IMR-90 (cell line): ENCODE data around the gene HDAC9. TPM values are rescaled to one million over a fixed set of nuclear protein-coding genes. Genes with fewer than 3 reads are reported as not detected.

ENCODE experiments used
- ATAC-seq: fragments of 200-7000 bp; cut with Tn5 transposase; 2 replicates; pipeline ENCODE4 v1.9.1; 2020; ENCODE audit warnings: low read depth, mild to moderate bottlenecking, moderate library complexity
- BruUV-seq: library from RNA; stranded (reverse); fragments of 400-500 nt; replicated peaks from 2 replicates; lab custom pipeline; 2021; lab: Mats Ljungman, UMichigan
- CTCF ChIA-PET: fragments of 300-600 bp; formaldehyde crosslinking; extraction: SDS; loops from one replicate; lab custom pipeline; 2021; ENCODE audit warnings: antibody characterized with exemption; lab: Yijun Ruan, JAX
- POLR2A ChIA-PET: fragments of 300-600 bp; sonication (Branson Sonifier 250); formaldehyde crosslinking; loops from one replicate; lab custom pipeline; 2022; ENCODE audit warnings: antibody characterized with exemption; ENCODE audit not compliant: unreplicated experiment; lab: Charles Lee
- DNase-seq: peaks from one replicate; pipeline ENCODE4 v3.0.0; 2013
- H2AFZ ChIP-seq: replicated peaks from 2 replicates; pipeline ENCODE3; 2013; ENCODE audit warnings: low read length, mild to moderate bottlenecking; ENCODE audit not compliant: poor library complexity
- H2AK5ac ChIP-seq: 2 replicates; pipeline ENCODE4 v1.6.1; 2013; ENCODE audit warnings: low read depth, low read length, inconsistent platforms
- H2AK9ac ChIP-seq: replicated peaks from 2 replicates; pipeline ENCODE3; 2013; ENCODE audit warnings: mild to moderate bottlenecking, low read depth, low read length, moderate library complexity; ENCODE audit not compliant: poor library complexity
- H2BK120ac ChIP-seq: 2 replicates; pipeline ENCODE4 v1.6.1; 2013; ENCODE audit warnings: low read depth, low read length, inconsistent platforms
- H2BK15ac ChIP-seq: 3 replicates; pipeline ENCODE4 v1.6.1; 2013; ENCODE audit warnings: low read depth, low read length, inconsistent platforms
- H2BK20ac ChIP-seq: 2 replicates; pipeline ENCODE4 v1.6.1; 2013; ENCODE audit warnings: low read depth, mild to moderate bottlenecking, inconsistent platforms, low read length, moderate library complexity
- H2BK5ac ChIP-seq: 2 replicates; pipeline ENCODE4 v1.6.1; 2013; ENCODE audit warnings: mild to moderate bottlenecking, low read depth, low read length, inconsistent platforms; ENCODE audit not compliant: poor library complexity, severe bottlenecking
- H3K14ac ChIP-seq: replicated peaks from 2 replicates; pipeline ENCODE4 v1.6.1; 2013; ENCODE audit warnings: low read depth, low read length, inconsistent platforms
- H3K18ac ChIP-seq: 2 replicates; pipeline ENCODE4 v1.6.1; 2013; ENCODE audit warnings: low read depth, low read length, control low read depth
- H3K23ac ChIP-seq: 2 replicates; pipeline ENCODE4 v1.6.1; 2013; ENCODE audit warnings: low read depth, low read length, inconsistent platforms
- H3K27ac ChIP-seq: 2 replicates; pipeline ENCODE4 v1.5.1; 2013; ENCODE audit warnings: mild to moderate bottlenecking, control low read depth, low read length; ENCODE audit not compliant: insufficient read depth
- H3K27me3 ChIP-seq: 2 replicates; pipeline ENCODE4 v1.6.1; 2013; ENCODE audit warnings: low read length; ENCODE audit not compliant: control insufficient read depth, insufficient read depth
- H3K36me3 ChIP-seq: 2 replicates; pipeline ENCODE4 v1.6.1; 2013; ENCODE audit warnings: low read length, mixed read lengths; ENCODE audit not compliant: control insufficient read depth, insufficient read depth
- H3K4ac ChIP-seq: 2 replicates; pipeline ENCODE4 v1.6.1; 2013; ENCODE audit warnings: low read depth, low read length, inconsistent platforms
- H3K4me1 ChIP-seq: 2 replicates; pipeline ENCODE4 v1.6.1; 2013; ENCODE audit warnings: low read length, mixed read lengths; ENCODE audit not compliant: control insufficient read depth, insufficient read depth
- H3K4me2 ChIP-seq: 2 replicates; pipeline ENCODE4 v1.6.1; 2013; ENCODE audit warnings: low read depth, mild to moderate bottlenecking, control low read depth, low read length, moderate library complexity
- H3K4me3 ChIP-seq: 2 replicates; pipeline ENCODE4 v1.5.1; 2013; ENCODE audit warnings: low read depth, mild to moderate bottlenecking, control low read depth, low read length, moderate library complexity; ENCODE audit not compliant: insufficient read depth
- H3K56ac ChIP-seq: 2 replicates; pipeline ENCODE4 v1.6.1; 2013; ENCODE audit warnings: low read length, inconsistent platforms; ENCODE audit not compliant: insufficient read depth; ENCODE audit errors: extremely low read depth
- H3K79me1 ChIP-seq, 2 experiments: 2 replicates each; pipeline ENCODE4 v1.6.1; 2013; ENCODE audit warnings: low read length in 2 of 2, inconsistent platforms in 1 of 2, low read depth in 1 of 2
- H3K9ac ChIP-seq: 2 replicates; pipeline ENCODE4 v1.6.1; 2013; ENCODE audit warnings: low read depth, low read length, control low read depth
- H3K9me1 ChIP-seq: 2 replicates; pipeline ENCODE4 v1.6.1; 2013; ENCODE audit warnings: low read length, inconsistent platforms; ENCODE audit not compliant: insufficient read depth
- H3K9me3 ChIP-seq: 2 replicates; pipeline ENCODE4 v1.6.1; 2013; ENCODE audit warnings: low read length; ENCODE audit not compliant: control insufficient read depth, insufficient read depth
- H4K20me1 ChIP-seq: 2 replicates; pipeline ENCODE4 v1.6.1; 2013; ENCODE audit warnings: low read length, inconsistent platforms; ENCODE audit not compliant: insufficient read depth
- H4K5ac ChIP-seq: 2 replicates; pipeline ENCODE4 v1.6.1; 2013; ENCODE audit warnings: mild to moderate bottlenecking, low read depth, low read length, control low read depth
- H4K8ac ChIP-seq, 2 experiments: 2 replicates each; pipeline ENCODE4 v1.6.1; 2013; ENCODE audit warnings: low read depth in 2 of 2, low read length in 2 of 2, control low read depth in 1 of 2, inconsistent platforms in 1 of 2
- H4K91ac ChIP-seq: 2 replicates; pipeline ENCODE4 v1.6.1; 2013; ENCODE audit warnings: low read depth, low read length, inconsistent platforms; ENCODE audit not compliant: insufficient read depth
- BHLHE40 ChIP-seq: fragments of 150-350 bp; IDR thresholded peaks from 2 replicates; pipeline ENCODE4 v1.6.1; 2016; ENCODE audit warnings: mild to moderate bottlenecking, low read depth, low read length
- CEBPB ChIP-seq: IDR thresholded peaks from 2 replicates; pipeline ENCODE4 v1.6.1; 2012; ENCODE audit warnings: low read depth, low read length, improper control_type of control experiment
- CTCF ChIP-seq: conservative IDR thresholded peaks from 2 replicates; pipeline ENCODE4 v1.5.1; 2012; ENCODE audit warnings: mild to moderate bottlenecking, low read depth, low read length, improper control_type of control experiment
- ELK1 ChIP-seq: fragments of 150-350 bp; IDR thresholded peaks from 2 replicates; pipeline ENCODE4 v1.6.1; 2016; ENCODE audit warnings: low read depth, mild to moderate bottlenecking, low read length, moderate library complexity, borderline replicate concordance
- FOS ChIP-seq: fragments of 150-350 bp; IDR thresholded peaks from 2 replicates; pipeline ENCODE4 v1.6.1; 2016; ENCODE audit warnings: low read depth, low read length
- MAFK ChIP-seq: IDR thresholded peaks from 2 replicates; pipeline ENCODE4 v1.6.1; 2012; ENCODE audit warnings: low read depth, low read length, improper control_type of control experiment
- MAZ ChIP-seq: IDR thresholded peaks from 2 replicates; pipeline ENCODE4 v1.6.1; 2012; ENCODE audit warnings: low read depth, mild to moderate bottlenecking, low read length, improper control_type of control experiment, moderate library complexity, borderline replicate concordance
- POLR2A ChIP-seq: IDR thresholded peaks from 2 replicates; pipeline ENCODE4 v1.6.1; 2012; ENCODE audit warnings: mild to moderate bottlenecking, low read depth, low read length
- RCOR1 ChIP-seq: IDR thresholded peaks from 2 replicates; pipeline ENCODE4 v1.6.1; 2012; ENCODE audit warnings: mild to moderate bottlenecking, low read length, improper control_type of control experiment; ENCODE audit not compliant: insufficient replicate concordance
- RFX5 ChIP-seq: IDR thresholded peaks from 2 replicates; pipeline ENCODE4 v1.8.0; 2012; ENCODE audit warnings: low read depth, mild to moderate bottlenecking, low read length, moderate library complexity
- SMC3 ChIP-seq: fragments of 150-350 bp; IDR thresholded peaks from 2 replicates; pipeline ENCODE4 v1.6.1; 2016; ENCODE audit warnings: low read depth, mild to moderate bottlenecking, antibody characterized with exemption, low read length, moderate library complexity
- USF2 ChIP-seq: fragments of 150-350 bp; IDR thresholded peaks from 2 replicates; pipeline ENCODE4 v1.6.1; 2017; ENCODE audit warnings: mild to moderate bottlenecking, antibody characterized with exemption, low read length, low read depth
- WGBS, 2 experiments: methylation state at CpG; one replicate each; pipeline versions ENCODE4 v1.1.5 to v1.1.7; 2013; ENCODE audit warnings: missing lambda C conversion rate in 2 of 2; ENCODE audit not compliant: insufficient read length in 1 of 2; ENCODE audit errors: extremely low coverage in 2 of 2; 5-methylcytosine and 5-hydroxymethylcytosine counted together
- dilution Hi-C: fragments of 300-500 bp; cut with HindIII; formaldehyde crosslinking; loops from one replicate; pipeline ENCODE4 v1.14.3; 2018; ENCODE audit warnings: low sequenced_read_pairs; ENCODE audit not compliant: unreplicated experiment
- in situ Hi-C: fragments of 300-500 bp; cut with MboI; formaldehyde crosslinking; loops from 3 replicates; pipeline ENCODE4 v1.14.3; 2019; ENCODE audit warnings: low sequenced_read_pairs, inconsistent platforms, mixed read lengths
- intact Hi-C: fragments of 100-400 bp; cut with micrococcal nuclease; formaldehyde crosslinking; loops from 2 replicates; pipeline ENCODE4 v1.10.0; 2022
- polyA plus RNA-seq, 3 experiments: library from polyadenylated mRNA; depleted of rRNA; stranded (reverse); fragments of >200 nt; gene quantifications; 2 replicates each; pipeline ENCODE4 v1.2.3, GENCODE V29; 2012; ENCODE audit warnings: low replicate concordance in 1 of 3
- total RNA-seq: library from RNA; depleted of rRNA; stranded (reverse); fragments of >200 nt; gene quantifications from 2 replicates; pipeline ENCODE4 v1.2.3, GENCODE V29; 2012

The HDAC9 gene
- total and polyA plus RNA-seq, 2 of the 4 experiments (the other 2 are of a cell fraction): 4.3 to 24.7 TPM

GRCh38 chr7:18786796-18787195, 291.2 kb downstream of the HDAC9 start:
- CTCF ChIA-PET: no interaction called here
- intact Hi-C loops: no loop called here

More at GRCh38 chr7:18786796-18787195, 291.2 kb downstream of the HDAC9 start:
- Histone ChIP-seq H3K56ac (no peak overlapping the region), H3K79me1 (no peaks in the 10 kb centered on the region), H2BK20ac (no peak overlapping the region), H2AK5ac (no peak overlapping the region), H3K4me3 (no peak overlapping the region), H3K9me1 (no peaks in the 10 kb centered on the region), H3K27ac (no peak overlapping the region), H3K27me3 (no peaks in the 10 kb centered on the region), H4K91ac (no peak overlapping the region), H2BK5ac (no peak overlapping the region), H3K14ac (no peak overlapping the region), H3K9me3 (no peaks in the 10 kb centered on the region), H3K4me1 (no peaks in the 10 kb centered on the region), H3K18ac (no peak overlapping the region), H2BK15ac (no peak overlapping the region), H4K20me1 (no peaks in the 10 kb centered on the region), H3K36me3 (no peaks in the 10 kb centered on the region), H2BK120ac (no peak overlapping the region), H4K5ac (no peak overlapping the region), H3K9ac (no peak overlapping the region), H4K8ac (no peak overlapping the region), H2AFZ (no peak overlapping the region), H2AK9ac (no peak overlapping the region), H3K23ac (no peak overlapping the region), H3K4ac (no peak overlapping the region), H3K4me2 (no peak overlapping the region)
- DNase-seq: no peak
- no peak for ATAC-seq
- WGBS, 2 experiments: no CpG with 5 or more reads among the region's 2 CpGs
- in situ Hi-C loops: no loop called here
- TF ChIP-seq CEBPB (no peak), FOS (no peak), BHLHE40 (no peak), MAZ (no peak), CTCF (no peak), USF2 (no peak), POLR2A (no peak), MAFK (no peak), SMC3 (no peak), RCOR1 (no peak), ELK1 (no peak), RFX5 (no peak)
- dilution Hi-C loops: no loop called here
- BruUV-seq: no TSS peak
- POLR2A ChIA-PET: no interaction called here
